MCF 10A (cell line): ENCODE data around the gene SECTM1. TPM values are rescaled to one million over a fixed set of nuclear protein-coding genes. Genes with fewer than 3 reads are reported as not detected.
A peak's percentile ranks its signal among the peaks of the same experiment; 100 is the strongest.

Source experiments
- BruUV-seq: library from RNA; stranded (reverse); fragments of 400-500 nt; replicated peaks from 2 replicates; lab custom pipeline; 2021; lab: Mats Ljungman, UMichigan
- CTCF ChIA-PET: fragments of 300-600 bp; sonication (Branson Sonifier 250); formaldehyde crosslinking; extraction: SDS; loops from one replicate; lab custom pipeline; 2021; ENCODE audit warnings: antibody characterized with exemption, inconsistent platforms; lab: Yijun Ruan, JAX
- POLR2A ChIA-PET: fragments of 300-600, 350-650 bp; sonication (Branson Sonifier 250); formaldehyde crosslinking; extraction: SDS; loops from one replicate; lab custom pipeline; 2020; ENCODE audit warnings: antibody characterized with exemption, inconsistent platforms; lab: Yijun Ruan, JAX
- DNase-seq: peaks from one replicate; pipeline ENCODE4 v3.0.0-alpha.2; 2018; ENCODE audit not compliant: unreplicated experiment
- H3K27ac Mint-ChIP-seq: one replicate; pipeline ENCODE4 v1.8.0; 2022; ENCODE audit warnings: mild to moderate bottlenecking, low read depth, mixed read lengths; ENCODE audit not compliant: unreplicated experiment
- H3K27me3 Mint-ChIP-seq: one replicate; pipeline ENCODE4 v1.8.0; 2022; ENCODE audit warnings: mixed read lengths; ENCODE audit not compliant: insufficient read depth, unreplicated experiment
- H3K36me3 Mint-ChIP-seq: one replicate; pipeline ENCODE4 v1.8.0; 2022; ENCODE audit warnings: mild to moderate bottlenecking, moderate library complexity, mixed read lengths; ENCODE audit not compliant: insufficient read depth, unreplicated experiment
- H3K4me1 Mint-ChIP-seq: one replicate; pipeline ENCODE4 v1.8.0; 2022; ENCODE audit warnings: mixed read lengths; ENCODE audit not compliant: insufficient read depth, unreplicated experiment
- H3K4me3 Mint-ChIP-seq: one replicate; pipeline ENCODE4 v1.8.0; 2022; ENCODE audit warnings: mild to moderate bottlenecking, moderate library complexity, mixed read lengths; ENCODE audit not compliant: unreplicated experiment
- H3K9me3 Mint-ChIP-seq: one replicate; pipeline ENCODE4 v1.8.0; 2022; ENCODE audit warnings: mixed read lengths; ENCODE audit not compliant: unreplicated experiment
- intact Hi-C: fragments of 100-400 bp; cut with micrococcal nuclease; formaldehyde crosslinking; loops from 2 replicates; pipeline ENCODE4 v1.14.1; 2022
- total RNA-seq: library from RNA; stranded (reverse); gene quantifications from 2 replicates; pipeline ENCODE4 v1.2.3, GENCODE V29; 2022
- TF ChIP-seq, protein P1 (sequence below): fragments of 200-600 bp; IDR thresholded peaks from one replicate; pipeline ENCODE4 v1.8.0; 2022; ENCODE audit warnings: antibody characterized with exemption, mild to moderate bottlenecking; ENCODE audit not compliant: unreplicated experiment

The SECTM1 gene
- total RNA-seq, 1 experiment from 2014 or later, result 13.4 TPM

DNA sequence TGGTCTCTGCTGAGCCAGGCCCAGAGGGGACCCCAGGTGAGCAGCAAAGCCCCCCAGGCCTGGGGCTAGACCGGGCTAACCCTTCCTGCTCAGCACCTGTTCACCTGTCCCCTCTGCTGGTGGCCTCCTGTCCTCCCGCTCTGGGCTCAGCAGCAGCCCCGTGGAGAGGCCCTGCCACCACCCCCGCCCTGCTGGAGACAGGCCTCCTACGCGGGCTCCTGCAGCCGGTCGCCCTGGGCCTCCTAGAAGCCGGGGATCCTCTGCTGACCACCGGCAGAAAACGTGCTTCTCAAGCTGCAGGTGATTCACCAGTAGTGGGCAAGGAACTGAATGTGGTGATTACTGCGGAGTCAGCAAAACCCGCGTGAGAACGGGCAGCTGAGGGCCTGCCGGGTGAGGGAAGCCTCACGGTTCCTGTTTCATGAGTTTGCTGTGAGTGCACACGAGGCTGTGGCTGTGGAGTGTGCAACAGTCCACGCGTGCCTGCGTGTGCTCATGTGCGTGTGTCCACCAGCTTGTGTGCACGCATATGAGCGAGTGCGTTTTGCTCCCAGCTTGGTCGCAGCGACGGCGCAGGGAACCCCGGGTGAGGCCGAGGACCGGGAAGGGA, 792 bp downstream of the SECTM1 start:
- peaks cover 6% of the 10 kb centered on the region for H3K36me3 Mint-ChIP-seq
- peaks cover 16% of the 10 kb centered on the region for H3K4me1 Mint-ChIP-seq
- peak overlapping the region; percentile 85 for H3K27ac Mint-ChIP-seq
- H3K4me3 Mint-ChIP-seq, result peak overlapping the region; percentile 85
- H3K9me3 Mint-ChIP-seq, result no peaks in the 10 kb centered on the region
- intact Hi-C loops, result no loop called here
- no TSS peak for BruUV-seq
- TF ChIP-seq, protein P1, sequence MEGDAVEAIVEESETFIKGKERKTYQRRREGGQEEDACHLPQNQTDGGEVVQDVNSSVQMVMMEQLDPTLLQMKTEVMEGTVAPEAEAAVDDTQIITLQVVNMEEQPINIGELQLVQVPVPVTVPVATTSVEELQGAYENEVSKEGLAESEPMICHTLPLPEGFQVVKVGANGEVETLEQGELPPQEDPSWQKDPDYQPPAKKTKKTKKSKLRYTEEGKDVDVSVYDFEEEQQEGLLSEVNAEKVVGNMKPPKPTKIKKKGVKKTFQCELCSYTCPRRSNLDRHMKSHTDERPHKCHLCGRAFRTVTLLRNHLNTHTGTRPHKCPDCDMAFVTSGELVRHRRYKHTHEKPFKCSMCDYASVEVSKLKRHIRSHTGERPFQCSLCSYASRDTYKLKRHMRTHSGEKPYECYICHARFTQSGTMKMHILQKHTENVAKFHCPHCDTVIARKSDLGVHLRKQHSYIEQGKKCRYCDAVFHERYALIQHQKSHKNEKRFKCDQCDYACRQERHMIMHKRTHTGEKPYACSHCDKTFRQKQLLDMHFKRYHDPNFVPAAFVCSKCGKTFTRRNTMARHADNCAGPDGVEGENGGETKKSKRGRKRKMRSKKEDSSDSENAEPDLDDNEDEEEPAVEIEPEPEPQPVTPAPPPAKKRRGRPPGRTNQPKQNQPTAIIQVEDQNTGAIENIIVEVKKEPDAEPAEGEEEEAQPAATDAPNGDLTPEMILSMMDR, result no peak
- DNase-seq, result peak; percentile 68
- POLR2A ChIA-PET, result interaction anchor here (0.5 to 4.7 kb wide), 25 partner anchors 9 to 420 kb away, joined by 3 to 88 read pairs (median 4); partner anchors contain the start of gene FOXK2
- CTCF ChIA-PET, result interaction anchor here (0.8 to 1.4 kb wide), 2 partner anchors 28 to 31 kb away, joined by 3 to 6 read pairs; no protein-coding TSS in a partner anchor
- no peaks in the 10 kb centered on the region for H3K27me3 Mint-ChIP-seq

DNA sequence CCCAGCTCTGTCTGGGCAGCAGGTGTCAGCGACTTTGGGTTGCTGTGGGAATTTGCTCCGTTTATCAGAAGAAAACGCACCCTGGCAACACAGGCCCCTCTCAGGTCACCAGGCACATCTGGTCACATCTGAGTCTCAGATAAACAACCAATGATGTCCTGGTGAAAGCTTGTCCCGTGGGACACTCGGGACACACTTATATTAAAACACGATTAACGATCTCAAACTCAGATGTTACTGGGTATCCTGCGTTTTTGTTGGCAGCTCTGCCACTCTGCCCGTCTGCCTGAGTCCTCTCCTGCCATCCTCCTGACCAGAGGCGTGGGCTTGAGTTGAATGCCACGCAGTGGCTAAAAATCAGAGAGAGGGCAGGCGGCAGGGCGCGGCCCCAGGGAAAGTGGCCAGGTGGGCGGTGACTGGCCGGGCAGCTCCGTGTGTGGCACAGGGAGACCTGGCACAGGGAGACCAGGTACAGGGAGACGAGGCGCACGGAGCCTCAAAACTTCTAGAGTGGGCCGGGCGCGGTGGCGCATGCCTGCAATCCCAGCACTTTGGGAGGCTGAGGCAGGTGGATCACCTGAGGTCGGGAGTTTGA, 2.1 kb downstream of the SECTM1 start:
- intact Hi-C loops, result no loop called here
- Mint-ChIP-seq H3K36me3 (peaks cover 6% of the 10 kb centered on the region), H3K4me1 (peaks cover 16% of the 10 kb centered on the region), H3K27ac (no peak overlapping the region), H3K9me3 (no peaks in the 10 kb centered on the region), H3K4me3 (peak overlapping the region; percentile 85), H3K27me3 (no peaks in the 10 kb centered on the region)
- TF ChIP-seq, protein P1, result no peak
- no peak for DNase-seq
- no TSS peak for BruUV-seq
- POLR2A ChIA-PET, result interaction anchor here (1.4 to 4.7 kb wide), 4 partner anchors 13 to 50 kb away, joined by 3 to 88 read pairs (median 6); no protein-coding TSS in a partner anchor
- CTCF ChIA-PET, result interaction anchor here (0.6 kb wide), 1 partner anchor 199 kb away, joined by 3 read pairs; no protein-coding TSS in a partner anchor

DNA sequence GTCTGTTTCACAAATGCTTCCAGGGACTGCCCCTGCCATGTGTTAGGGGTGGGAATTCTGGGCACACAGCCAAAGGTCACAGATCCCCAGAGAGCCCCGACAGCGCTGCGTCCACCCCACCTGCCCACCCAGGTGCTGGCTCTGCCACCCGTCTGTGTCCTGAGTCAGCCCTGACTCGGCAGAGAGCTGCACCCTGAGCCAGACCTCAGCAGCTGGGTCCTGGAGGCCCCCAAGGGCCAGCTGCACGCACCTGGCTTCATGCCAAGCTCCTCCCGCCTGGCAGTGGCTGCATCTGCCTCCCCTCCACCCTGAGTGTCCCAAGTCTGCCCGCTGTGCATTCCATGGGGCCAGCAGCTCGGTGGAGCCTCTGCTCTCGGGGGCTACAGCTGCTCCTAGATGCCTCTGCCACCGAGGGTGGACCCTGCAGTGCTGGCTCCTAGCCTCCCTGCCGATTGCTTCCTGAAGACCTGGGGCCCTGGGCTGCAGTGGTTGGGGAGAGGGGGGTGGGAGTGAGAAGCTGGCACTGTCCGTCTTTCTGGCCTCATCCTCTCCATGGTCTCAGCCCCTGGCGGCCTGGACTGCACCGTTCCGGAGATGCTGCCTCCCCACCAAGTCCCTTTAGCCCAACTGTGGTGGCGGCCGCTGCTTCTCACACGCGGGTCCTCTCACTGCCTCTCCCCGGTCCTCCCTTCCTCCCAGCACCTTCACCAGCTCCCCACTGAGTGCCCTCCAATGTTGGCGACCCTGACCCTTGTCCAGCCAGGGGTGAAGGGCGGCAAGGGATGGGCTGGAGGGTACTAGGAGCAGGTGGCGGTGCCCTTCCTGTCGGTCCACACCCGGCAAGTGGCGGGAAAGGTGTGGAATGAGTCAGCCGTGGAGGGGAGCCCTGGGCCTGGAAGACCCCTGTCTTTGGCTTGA, 3.0 kb downstream of the SECTM1 start:
- ChIA-PET POLR2A (interaction anchor here (0.9 to 1.4 kb wide), 2 partner anchors 32 to 49 kb away, joined by 3 to 5 read pairs; no protein-coding TSS in a partner anchor), CTCF (interaction anchor here (0.6 kb wide), 1 partner anchor 200 kb away, joined by 3 read pairs; no protein-coding TSS in a partner anchor)
- BruUV-seq, result no TSS peak
- H3K36me3 Mint-ChIP-seq, result peaks cover 2% of the 10 kb centered on the region
- H3K27ac Mint-ChIP-seq, result no peak overlapping the region
- TF ChIP-seq, protein P1, result no peak
- H3K4me1 Mint-ChIP-seq, result peaks cover 16% of the 10 kb centered on the region
- peak; percentile 77 for DNase-seq
- intact Hi-C loops, result no loop called here
- H3K4me3 Mint-ChIP-seq, result no peak overlapping the region
- H3K27me3 Mint-ChIP-seq, result no peaks in the 10 kb centered on the region
- no peaks in the 10 kb centered on the region for H3K9me3 Mint-ChIP-seq
